ENCODE measurements around the gene METTL16. TPM values are rescaled to one million over a fixed set of nuclear protein-coding genes. Genes with fewer than 3 reads are reported as not detected.
A peak's percentile ranks its signal among the peaks of the same experiment; 100 is the strongest.

Gene METTL16
- total RNA-seq, 2 donors from 2014 or later: 35.8 to 49.9 TPM

DNA sequence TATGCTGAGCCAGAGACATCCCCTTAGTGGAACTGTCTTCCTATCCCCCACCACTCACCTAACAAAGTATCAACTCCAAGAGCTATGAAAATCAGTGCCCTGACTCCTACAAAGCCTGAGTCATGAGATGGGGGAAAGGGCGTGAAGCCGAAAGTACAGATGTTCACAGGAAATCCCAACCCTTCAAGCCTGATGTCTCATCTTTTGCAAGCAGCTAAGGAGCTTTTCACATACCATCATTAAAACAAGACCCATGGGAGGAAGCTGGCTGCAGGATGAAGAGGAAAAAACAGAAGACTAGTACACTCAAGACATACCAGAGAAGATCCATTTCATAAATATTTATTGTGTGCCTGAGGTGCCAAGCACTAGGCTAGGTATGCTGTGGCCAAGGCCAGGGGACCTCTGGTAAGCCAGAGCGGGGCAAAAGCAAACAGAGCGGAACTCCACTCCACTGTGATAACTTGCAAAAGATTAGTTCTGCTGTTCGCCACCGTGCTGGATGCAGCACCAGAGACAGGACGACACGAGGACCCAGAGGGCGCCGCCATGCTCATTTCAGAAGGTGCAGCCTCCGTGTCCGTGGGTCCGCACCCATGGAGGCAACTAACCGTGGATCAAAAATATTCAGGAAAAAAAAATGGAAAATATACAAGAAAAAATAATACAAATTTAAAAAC, 106.3 kb downstream of the METTL16 start:
- Mint-ChIP-seq H3K4me3 (peak overlapping the region; percentile 36), H3K4me1 (peaks cover 16% of the 10 kb centered on the region), H3K9me3 (no peaks in the 10 kb centered on the region), H3K27me3 (no peaks in the 10 kb centered on the region), H3K27ac (peak overlapping the region; percentile 76), H3K36me3 (ENCODE audit: low read depth) (peaks cover 14% of the 10 kb centered on the region)
- no peak for ATAC-seq (replicated peaks)

DNA sequence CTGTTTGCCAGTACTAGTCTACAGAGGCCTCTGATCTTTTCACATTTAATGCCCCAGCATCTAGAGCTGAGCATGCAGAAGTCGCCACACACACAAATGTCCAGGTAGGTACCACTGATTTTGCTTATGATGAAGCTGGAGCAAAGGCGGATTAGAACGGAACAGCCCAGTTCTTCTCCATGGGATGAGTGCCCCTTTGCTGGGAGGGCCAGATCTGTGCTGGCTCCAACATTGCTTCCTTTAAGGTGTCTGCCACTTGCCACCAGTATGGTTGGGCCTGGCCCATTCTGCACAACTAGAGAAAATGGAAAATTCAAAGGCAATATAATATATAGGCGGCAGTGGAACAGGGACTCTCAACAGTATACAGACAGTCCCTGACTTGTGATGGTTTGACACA, 108.6 kb downstream of the METTL16 start:
- H3K36me3 Mint-ChIP-seq (ENCODE audit: low read depth): peaks cover 20% of the 10 kb centered on the region
- H3K4me1 Mint-ChIP-seq: peaks cover 22% of the 10 kb centered on the region
- no peaks in the 10 kb centered on the region for H3K9me3 Mint-ChIP-seq
- no peak overlapping the region for H3K27ac Mint-ChIP-seq
- no peak for ATAC-seq (replicated peaks)
- H3K27me3 Mint-ChIP-seq: no peaks in the 10 kb centered on the region
- H3K4me3 Mint-ChIP-seq: peak overlapping the region; percentile 97

DNA sequence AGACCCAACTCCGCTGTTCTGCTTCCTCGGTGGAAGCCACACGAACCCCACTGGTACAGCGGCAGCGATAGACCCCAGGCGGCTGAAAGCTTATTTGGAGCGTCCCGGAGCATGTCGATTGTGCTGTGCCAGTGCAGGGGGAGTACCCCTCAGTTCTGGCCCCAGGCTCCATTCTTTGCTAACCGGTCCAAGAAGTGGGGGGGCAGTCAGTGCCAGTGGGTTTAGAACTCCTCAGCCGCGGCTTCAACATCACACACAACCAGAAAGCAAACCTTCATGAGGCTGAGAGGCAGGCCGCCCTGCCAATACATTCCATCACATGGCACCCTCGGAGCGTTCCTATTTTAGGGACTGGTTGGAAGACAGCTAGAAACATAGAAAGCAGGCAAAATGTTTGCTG, 109.1 kb downstream of the METTL16 start:
- ATAC-seq (replicated peaks): no peak
- no peaks in the 10 kb centered on the region for H3K27me3 Mint-ChIP-seq
- peaks cover 24% of the 10 kb centered on the region for H3K4me1 Mint-ChIP-seq
- H3K36me3 Mint-ChIP-seq (ENCODE audit: low read depth): peaks cover 20% of the 10 kb centered on the region
- peak overlapping the region; percentile 97 for H3K4me3 Mint-ChIP-seq
- peak overlapping the region; percentile 92 for H3K27ac Mint-ChIP-seq
- H3K9me3 Mint-ChIP-seq: no peaks in the 10 kb centered on the region

DNA sequence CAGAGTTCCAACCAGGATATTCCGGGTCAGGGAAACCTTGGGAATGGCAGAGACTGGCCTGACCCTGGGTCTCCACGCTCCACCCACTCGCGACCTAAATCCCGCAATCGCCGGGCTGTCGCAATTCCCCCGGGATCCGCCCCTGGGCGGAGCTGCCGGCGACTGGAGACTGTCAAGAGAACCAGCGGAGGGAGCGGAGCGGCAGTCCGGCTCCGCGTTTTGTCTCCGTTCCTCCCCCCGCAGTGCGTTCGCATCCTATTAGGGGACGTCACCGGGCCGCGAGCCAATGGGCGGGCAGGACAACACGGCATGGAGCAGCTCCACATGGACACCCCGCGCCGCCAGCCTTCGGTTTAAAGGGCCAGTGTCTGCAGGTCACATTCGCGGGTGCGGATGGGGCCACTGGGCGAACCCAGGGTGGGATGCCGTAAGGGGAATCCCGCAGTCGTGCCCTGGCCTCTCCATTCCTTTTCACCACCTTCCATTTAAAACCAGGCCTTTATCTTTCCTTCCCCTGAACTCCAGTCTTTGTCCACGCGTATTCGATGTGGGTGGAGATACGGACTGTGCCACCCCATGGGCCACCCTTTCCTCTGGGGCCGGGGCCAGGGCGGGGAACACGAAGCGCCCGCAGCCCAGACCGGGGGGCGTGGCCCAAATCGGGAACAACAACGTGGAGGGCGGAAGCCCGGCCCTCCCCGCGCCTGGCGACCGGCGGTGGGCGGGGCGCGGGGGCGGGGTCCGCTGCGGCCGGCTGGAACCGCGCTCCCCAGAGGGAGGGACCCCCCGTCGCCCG, 110.1 kb downstream of the METTL16 start:
- Mint-ChIP-seq H3K36me3 (ENCODE audit: low read depth) (peaks cover 20% of the 10 kb centered on the region), H3K9me3 (no peaks in the 10 kb centered on the region), H3K4me1 (peaks cover 18% of the 10 kb centered on the region), H3K27me3 (no peaks in the 10 kb centered on the region), H3K27ac (peak overlapping the region; percentile 92), H3K4me3 (peak overlapping the region; percentile 97)
- ATAC-seq (replicated peaks): peak; percentile 60

DNA sequence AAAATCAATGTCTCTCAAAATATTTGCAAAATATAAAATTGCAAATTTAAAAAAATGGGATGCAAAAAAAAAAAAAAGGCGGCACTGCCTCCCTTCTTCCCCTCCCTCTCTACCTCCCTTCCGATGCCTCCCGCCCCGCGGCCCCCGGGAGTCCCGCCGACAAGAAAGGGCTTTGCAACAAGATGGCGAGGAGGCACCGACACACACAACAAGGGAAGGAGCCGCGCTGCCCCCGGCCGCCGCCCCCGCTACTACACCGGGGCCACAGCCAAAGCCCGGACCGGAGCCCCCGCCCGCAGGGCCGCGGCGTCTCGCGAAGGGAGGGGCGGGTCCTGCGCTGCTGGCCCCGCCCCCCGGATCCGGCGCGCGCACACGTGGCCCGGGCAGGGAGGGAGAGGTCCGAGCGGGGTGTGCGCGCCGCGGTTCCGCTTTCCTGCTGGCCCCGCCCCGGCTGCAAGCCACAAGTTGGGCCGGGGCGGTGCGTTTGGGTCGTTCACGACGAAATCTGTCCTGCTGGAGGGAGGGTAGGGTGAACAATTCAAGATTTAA, 110.7 kb downstream of the METTL16 start, which contains the start of gene MNT:
TSS of gene MNT (minus strand) at position 184 of the 549 bp plus-strand sequence. CDS start 348 bp downstream, outside the sequence.
- Mint-ChIP-seq H3K4me1 (peaks cover 21% of the 10 kb centered on the region), H3K9me3 (no peaks in the 10 kb centered on the region), H3K27me3 (no peaks in the 10 kb centered on the region), H3K27ac (peak within 1 kb of the TSS; percentile 95), H3K36me3 (ENCODE audit: low read depth) (peaks cover 20% of the 10 kb centered on the region), H3K4me3 (peak within 1 kb of the TSS; percentile 97)
- ATAC-seq (replicated peaks): peak; percentile 49

DNA sequence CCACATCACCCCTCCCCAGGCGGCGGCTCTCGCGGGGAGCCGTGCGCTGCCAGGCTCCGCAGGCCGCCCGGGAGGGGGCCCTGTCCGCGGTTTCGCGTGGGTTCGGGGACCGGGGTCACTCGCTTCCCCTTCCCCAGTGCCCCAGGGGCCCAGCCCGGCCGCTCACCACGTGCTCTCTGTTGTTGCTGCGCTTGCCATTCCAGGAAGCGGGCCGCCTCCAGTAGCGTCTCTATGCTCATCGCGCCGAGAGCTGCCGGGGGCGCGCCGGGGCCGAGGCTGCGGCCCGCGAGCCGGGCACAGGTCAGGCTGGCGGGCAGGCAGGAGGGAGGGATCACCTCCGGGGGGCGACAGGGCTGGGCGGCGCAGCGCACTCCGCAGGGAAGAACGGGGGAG, 111.2 kb downstream of the METTL16 start:
- H3K36me3 Mint-ChIP-seq (ENCODE audit: low read depth): peaks cover 18% of the 10 kb centered on the region
- H3K27me3 Mint-ChIP-seq: no peaks in the 10 kb centered on the region
- H3K4me3 Mint-ChIP-seq: peak overlapping the region; percentile 97
- peak; percentile 8 for ATAC-seq (replicated peaks)
- peak overlapping the region; percentile 95 for H3K27ac Mint-ChIP-seq
- no peaks in the 10 kb centered on the region for H3K9me3 Mint-ChIP-seq
- peaks cover 20% of the 10 kb centered on the region for H3K4me1 Mint-ChIP-seq

DNA sequence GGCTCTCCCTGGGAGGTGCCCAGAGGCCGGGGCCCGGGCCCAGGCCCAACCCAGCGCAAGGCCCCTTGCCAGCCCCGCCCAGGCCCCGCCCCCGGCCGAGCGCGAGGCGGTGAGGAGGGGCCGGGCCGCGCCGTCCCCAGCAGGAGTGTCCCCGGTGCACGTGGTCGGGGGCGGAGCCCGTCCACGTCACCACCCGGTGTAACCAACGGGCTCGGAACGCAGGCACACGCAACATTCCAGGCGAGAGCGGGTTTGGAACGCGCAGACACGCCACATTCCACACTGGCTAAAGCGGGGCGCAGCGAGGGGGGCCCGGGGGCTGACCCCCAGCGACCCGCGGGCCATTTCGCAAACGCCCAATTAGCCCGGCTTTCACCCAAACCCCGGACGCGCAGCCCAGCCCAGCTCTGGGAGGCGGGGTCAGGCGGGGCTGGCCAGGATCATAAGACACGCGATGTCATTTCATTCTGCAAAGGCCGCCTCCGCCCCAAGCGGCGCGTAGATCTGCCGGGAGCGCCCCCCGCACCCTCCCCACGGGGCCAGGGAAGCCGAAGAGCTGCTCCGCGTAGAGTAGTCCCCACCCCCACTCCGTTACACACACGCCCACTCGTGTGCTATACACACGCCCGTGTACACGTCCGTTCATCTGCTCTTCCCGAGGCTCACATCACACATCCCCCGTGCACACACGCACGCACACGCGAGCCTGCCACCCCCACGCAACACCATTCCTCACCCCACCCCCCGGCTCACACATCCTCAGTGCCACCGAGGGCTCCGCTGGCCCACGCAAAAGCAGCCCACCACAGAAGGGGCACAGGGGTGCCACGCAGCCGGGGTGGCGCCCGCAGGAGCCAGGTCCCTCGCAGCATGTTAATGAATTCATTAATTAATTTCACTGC, 111.9 kb downstream of the METTL16 start:
- H3K36me3 Mint-ChIP-seq (ENCODE audit: low read depth): peaks cover 11% of the 10 kb centered on the region
- no peaks in the 10 kb centered on the region for H3K9me3 Mint-ChIP-seq
- H3K27me3 Mint-ChIP-seq: no peaks in the 10 kb centered on the region
- H3K27ac Mint-ChIP-seq: peak overlapping the region; percentile 95
- H3K4me1 Mint-ChIP-seq: peaks cover 14% of the 10 kb centered on the region
- ATAC-seq (replicated peaks): peak; percentile 74
- peak overlapping the region; percentile 97 for H3K4me3 Mint-ChIP-seq

DNA sequence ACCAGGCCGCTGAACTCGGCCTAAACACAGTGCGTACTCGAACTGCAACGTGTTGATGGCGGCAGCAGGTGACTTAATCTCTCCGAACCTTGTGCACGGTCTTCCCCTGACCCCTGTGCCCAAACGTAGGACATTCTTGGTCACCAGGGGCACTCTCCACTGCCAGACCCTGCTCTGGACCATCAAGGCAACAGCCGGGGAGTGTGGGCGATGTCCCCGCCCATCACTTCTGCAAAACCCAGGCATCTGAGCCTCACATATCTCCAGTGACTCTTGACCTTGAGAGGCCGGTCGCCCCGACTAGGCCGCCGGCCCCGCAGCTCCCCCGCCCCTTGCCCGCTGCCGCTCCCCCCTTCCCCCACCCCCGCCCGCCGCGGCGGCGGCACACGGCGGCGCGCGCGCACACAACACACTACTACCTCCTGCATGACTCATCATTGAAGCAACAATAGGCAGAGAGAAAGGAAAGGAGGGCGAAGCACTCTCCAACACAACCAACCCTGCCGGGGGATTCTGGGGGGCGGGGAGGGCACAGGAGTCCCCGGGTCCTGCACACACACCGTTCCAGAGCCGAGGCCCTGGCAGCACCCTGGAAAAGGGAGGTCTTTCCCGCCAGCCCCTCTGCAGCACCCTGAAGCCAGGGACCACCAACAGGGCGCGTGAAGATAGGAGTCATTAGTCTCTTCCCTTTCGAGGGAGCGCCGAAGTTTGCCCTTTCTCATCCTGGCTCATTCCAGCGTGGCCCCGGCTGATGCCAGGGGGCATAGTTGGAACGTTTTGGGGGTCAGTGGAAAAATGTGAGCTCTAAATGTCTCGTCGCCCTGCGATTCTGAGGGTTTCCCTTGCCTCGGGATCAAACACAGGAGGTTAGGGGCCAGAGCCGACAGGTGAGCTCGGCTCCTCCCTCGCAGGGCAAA, 112.8 kb downstream of the METTL16 start:
- peaks cover 13% of the 10 kb centered on the region for H3K4me1 Mint-ChIP-seq
- peaks cover 16% of the 10 kb centered on the region for H3K36me3 Mint-ChIP-seq (ENCODE audit: low read depth)
- H3K27ac Mint-ChIP-seq: peak overlapping the region; percentile 95
- H3K9me3 Mint-ChIP-seq: no peaks in the 10 kb centered on the region
- no peaks in the 10 kb centered on the region for H3K27me3 Mint-ChIP-seq
- H3K4me3 Mint-ChIP-seq: peak overlapping the region; percentile 97
- peak; percentile 20 for ATAC-seq (replicated peaks)

DNA sequence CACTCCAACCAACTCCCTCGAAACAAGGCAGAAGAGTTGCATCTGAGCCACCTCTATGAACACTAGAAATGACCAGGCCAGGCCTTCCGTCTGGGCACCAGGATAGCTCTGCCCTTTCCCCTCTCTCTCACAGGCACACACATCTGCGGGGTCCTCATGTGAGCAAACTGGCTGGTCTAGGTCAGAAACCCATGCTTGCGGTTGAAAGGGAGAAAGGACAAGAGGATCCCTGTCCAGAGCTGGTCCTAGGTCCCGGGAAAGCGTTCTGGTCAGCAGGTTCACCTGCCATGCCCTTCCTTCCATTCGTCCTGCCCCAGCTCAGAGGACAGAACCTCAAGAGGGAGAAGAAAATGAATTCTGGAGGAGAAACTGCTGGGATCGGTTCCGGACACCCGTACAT, 113.5 kb downstream of the METTL16 start:
- no peak for ATAC-seq (replicated peaks)
- H3K4me3 Mint-ChIP-seq: peak overlapping the region; percentile 97
- no peaks in the 10 kb centered on the region for H3K9me3 Mint-ChIP-seq
- H3K4me1 Mint-ChIP-seq: peaks cover 13% of the 10 kb centered on the region
- no peaks in the 10 kb centered on the region for H3K27me3 Mint-ChIP-seq
- H3K36me3 Mint-ChIP-seq (ENCODE audit: low read depth): peaks cover 16% of the 10 kb centered on the region
- peak overlapping the region; percentile 75 for H3K27ac Mint-ChIP-seq

DNA sequence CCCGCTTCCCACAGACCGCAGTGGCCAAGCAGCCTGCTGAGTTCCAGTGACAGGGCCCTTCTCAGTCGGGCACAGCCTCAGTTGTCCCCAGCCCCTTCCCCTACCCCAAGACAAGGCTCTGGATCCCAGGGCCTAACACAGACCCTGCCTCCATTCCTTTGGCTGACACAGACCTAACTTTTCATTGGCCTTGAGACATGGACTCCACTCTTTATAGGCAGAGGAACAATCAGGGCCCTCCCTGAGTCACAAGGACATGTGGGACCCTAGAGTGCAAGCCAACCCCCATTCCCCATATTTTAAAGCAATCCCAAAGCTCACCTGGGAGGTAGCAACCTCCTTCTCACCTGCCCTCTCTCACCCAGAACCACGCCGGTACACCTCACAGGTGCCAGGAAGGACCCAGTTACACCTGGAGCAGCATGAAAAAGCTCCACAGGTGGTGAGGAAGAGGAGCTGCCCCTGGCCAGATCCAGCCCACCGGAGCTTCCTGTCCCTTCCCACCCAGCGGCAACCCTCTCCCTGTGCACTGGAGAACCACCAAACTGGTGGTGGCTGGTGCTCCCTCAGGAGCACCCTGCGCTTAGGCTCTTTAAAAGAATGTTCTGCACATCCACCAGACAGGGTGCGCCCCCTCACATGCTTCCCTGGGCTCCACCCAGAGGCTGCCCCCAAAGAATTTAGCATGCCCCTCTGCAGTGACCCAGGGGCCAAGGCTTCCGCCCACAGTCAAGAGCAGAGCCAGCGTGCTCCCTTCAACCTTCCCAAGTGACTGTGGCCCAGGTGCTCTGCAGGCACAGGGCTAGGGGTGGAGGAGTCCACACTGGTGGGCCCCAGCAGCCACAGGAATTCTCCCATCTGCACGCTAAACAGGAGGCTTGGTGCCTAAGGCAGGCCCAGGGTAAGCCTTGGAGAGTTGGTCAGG, 114.2 kb downstream of the METTL16 start:
- Mint-ChIP-seq H3K4me3 (peak overlapping the region; percentile 97), H3K4me1 (peaks cover 13% of the 10 kb centered on the region), H3K36me3 (ENCODE audit: low read depth) (peaks cover 16% of the 10 kb centered on the region), H3K27me3 (no peaks in the 10 kb centered on the region), H3K27ac (peak overlapping the region; percentile 75), H3K9me3 (no peaks in the 10 kb centered on the region)
- no peak for ATAC-seq (replicated peaks)

DNA sequence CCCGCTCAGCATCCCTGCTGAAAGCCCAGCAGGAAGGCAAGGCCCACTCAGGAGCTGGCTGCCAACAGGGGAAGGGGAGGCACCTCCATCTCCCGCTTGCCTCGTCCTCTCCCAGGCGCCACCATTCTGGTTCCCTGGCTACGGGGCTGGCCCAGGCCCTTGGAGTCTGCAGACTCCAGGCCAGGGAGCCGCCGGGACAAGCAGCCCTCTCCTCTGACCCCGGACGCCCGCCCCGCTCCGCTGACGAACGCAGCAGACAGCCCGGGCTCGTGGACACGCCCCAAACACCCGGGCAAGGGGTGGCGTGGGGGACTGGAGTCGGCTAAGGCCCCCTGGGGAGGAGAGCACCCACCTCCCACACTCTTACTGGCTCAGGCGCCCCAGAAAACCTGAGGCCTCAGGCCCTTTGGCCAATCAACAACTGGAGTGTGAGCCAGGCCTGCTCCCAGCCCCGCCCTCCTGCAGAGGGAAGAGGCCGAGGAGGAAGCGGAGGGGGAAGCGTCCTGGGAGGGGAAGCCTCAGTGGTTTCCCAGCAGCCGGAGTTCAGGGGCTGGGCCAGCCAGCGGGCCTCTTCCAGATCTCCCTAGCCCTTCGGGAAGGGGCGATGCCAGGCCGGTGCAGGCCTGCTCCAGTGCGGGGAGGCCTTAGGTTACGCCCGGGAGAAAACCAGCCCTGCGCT, 115.0 kb downstream of the METTL16 start:
- Mint-ChIP-seq H3K4me3 (peak overlapping the region; percentile 97), H3K36me3 (ENCODE audit: low read depth) (peaks cover 24% of the 10 kb centered on the region), H3K27me3 (no peaks in the 10 kb centered on the region), H3K27ac (peak overlapping the region; percentile 75), H3K9me3 (no peaks in the 10 kb centered on the region), H3K4me1 (peaks cover 21% of the 10 kb centered on the region)
- no peak for ATAC-seq (replicated peaks)

DNA sequence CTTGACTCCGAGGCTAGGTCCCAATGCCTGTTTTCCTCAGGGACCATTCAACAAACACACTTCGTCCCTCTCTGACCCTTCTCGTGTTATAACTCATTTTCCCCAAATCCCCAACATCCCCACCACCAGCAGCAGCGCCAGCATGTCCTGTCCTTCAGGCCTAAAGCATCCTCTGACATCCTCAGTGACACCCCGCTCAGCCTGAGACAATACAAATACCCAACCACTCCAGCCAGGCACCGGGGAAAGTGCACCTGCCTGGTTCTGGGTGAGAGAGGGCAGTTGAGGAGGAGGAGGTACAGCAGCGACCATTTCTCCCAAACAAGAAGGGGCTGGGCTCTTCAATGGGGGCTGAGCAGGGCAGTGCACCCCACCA, 115.5 kb downstream of the METTL16 start:
- H3K36me3 Mint-ChIP-seq (ENCODE audit: low read depth): peaks cover 22% of the 10 kb centered on the region
- peaks cover 25% of the 10 kb centered on the region for H3K4me1 Mint-ChIP-seq
- H3K4me3 Mint-ChIP-seq: peak overlapping the region; percentile 97
- peak overlapping the region; percentile 73 for H3K27ac Mint-ChIP-seq
- no peaks in the 10 kb centered on the region for H3K9me3 Mint-ChIP-seq
- no peaks in the 10 kb centered on the region for H3K27me3 Mint-ChIP-seq
- ATAC-seq (replicated peaks): no peak
